ENCODE data around the gene KHK.
A peak's percentile ranks its signal among the peaks of the same experiment; 100 is the strongest.
"Not testable (repeated sequence)": the region's sequence is repeated elsewhere in the genome, so short reads cannot be mapped to it uniquely, and the experiment has no call there.

KHK gene

DNA sequence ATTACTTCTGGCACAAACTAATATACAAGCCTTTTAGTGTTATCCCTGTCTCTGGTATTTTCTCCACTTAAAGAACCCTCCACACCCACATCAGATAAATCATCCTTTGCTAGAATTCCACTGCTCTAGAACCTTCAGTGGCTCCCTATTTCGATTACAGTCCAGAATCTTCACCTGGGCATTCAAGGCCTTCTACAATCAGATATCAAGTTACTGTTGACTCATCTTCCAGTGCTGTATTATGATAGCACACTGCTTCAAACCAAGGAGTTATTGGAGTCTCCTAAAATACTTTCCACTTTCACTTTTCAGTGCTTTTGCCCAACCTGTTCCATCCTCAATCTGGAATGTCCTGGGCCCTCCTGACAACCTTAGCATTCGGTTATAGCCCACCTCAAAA lies 28.9 kb downstream of the KHK start:
- DNase-seq (ENCODE audit: low read depth): no peak
- TF ChIP-seq, protein P1, sequence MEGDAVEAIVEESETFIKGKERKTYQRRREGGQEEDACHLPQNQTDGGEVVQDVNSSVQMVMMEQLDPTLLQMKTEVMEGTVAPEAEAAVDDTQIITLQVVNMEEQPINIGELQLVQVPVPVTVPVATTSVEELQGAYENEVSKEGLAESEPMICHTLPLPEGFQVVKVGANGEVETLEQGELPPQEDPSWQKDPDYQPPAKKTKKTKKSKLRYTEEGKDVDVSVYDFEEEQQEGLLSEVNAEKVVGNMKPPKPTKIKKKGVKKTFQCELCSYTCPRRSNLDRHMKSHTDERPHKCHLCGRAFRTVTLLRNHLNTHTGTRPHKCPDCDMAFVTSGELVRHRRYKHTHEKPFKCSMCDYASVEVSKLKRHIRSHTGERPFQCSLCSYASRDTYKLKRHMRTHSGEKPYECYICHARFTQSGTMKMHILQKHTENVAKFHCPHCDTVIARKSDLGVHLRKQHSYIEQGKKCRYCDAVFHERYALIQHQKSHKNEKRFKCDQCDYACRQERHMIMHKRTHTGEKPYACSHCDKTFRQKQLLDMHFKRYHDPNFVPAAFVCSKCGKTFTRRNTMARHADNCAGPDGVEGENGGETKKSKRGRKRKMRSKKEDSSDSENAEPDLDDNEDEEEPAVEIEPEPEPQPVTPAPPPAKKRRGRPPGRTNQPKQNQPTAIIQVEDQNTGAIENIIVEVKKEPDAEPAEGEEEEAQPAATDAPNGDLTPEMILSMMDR (IDR thresholded peaks at IDR 0.05; ENCODE audit: insufficient read depth, low read depth, low read length, missing control alignments): no peak
- H3K4me3 ChIP-seq (ENCODE audit: low read depth, low read length): no peak overlapping the region

DNA sequence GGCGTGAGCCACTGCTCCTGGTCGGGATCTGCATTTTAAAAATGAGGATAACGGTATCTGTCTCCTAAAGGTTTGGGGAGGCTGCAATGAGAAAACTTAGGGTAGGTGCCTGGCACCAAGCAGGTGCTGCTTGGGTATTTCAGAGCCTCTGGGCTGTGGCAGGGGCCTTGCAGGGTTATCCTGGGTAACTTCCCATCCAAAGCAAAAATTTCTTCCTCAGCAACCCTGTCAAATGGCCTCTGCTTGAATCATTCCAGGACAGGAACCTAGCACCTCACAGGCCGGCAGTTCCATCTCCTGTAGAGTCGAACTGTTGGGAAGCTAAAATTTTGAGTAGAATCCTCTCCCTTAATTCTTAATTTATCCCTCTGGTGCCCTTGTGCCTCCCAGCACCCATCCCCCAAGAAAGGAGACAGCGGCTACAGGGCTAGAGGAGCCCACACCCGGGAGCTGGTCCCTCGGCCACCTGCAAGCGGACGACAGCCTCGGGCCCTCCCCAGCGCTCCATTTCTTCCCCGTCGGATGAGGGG lies 31.5 kb downstream of the KHK start:
- TF ChIP-seq, protein P1 (IDR thresholded peaks at IDR 0.05; ENCODE audit: insufficient read depth, low read depth, low read length, missing control alignments): no peak
- peak overlapping the region; percentile 42 for H3K4me3 ChIP-seq (ENCODE audit: low read depth, low read length)
- DNase-seq (ENCODE audit: low read depth): no peak

DNA sequence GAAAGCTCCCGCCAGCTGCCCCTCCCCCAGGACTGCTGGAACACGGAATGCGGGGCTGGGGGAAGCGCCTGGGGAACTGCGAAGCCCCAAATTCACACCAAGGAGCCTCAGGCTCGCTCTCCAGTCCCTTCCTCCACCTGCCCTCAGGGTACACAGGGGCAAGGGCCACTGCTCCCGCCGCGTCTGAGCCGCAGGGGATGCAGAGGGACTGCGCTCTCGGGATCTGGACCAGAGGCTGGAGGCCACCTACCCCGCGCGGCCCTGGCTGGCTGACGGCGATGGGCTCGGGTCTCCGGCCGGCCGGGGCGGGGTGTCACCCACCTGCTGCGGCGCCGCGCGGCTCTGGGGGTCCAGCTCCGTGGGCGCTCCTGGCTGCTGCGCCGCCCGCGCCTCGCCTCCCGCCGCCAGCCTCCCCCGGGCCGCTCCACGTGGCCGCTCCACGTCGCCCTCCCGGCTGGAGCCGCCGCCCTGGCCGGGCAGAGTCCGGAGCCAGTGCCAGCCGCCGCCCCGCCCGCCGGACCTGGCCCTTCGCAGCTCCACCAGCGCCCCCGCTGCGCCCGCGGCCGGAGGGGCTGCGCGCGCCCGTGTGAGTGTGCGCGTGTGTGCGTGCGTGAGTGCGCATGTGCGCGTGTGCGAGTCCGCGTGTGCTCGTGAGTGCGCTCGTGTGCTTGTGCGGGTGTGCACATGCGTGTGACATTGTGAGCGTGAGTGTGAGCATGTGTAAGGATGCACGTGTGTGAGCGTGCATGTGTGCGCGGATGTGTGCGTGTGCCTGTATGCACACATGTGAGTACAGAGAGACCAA lies 32.2 kb downstream of the KHK start, which contains the start of gene CGREF1:
TSS of gene CGREF1 (minus strand) at position 604 of the 805 bp plus-strand sequence. CDS start 14,762 bp downstream, outside the sequence.
- TF ChIP-seq, protein P1 (IDR thresholded peaks at IDR 0.05; ENCODE audit: insufficient read depth, low read depth, low read length, missing control alignments): no peak
- peak; percentile 34 for DNase-seq (ENCODE audit: low read depth)
- H3K4me3 ChIP-seq (ENCODE audit: low read depth, low read length): peak within 1 kb of the TSS; percentile 44

DNA sequence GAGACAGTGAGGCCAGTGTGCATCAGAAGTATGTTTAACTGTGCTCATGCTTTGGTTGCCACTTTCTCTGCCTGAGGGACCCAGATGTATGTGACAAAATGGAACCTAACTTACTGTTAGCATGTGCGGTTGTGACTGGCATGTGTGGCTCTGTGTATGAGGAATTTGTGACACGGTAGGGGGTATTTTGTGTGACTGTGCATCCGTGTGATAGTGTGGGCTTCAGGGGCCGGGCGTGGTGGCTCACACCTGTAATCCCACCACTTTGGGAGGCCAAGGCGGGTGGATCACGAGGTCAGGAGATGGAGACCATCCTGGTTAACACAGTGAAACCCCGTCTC lies 32.7 kb downstream of the KHK start:
- peak overlapping the region; percentile 44 for H3K4me3 ChIP-seq (ENCODE audit: low read depth, low read length)
- DNase-seq (ENCODE audit: low read depth): not testable (repeated sequence)

DNA sequence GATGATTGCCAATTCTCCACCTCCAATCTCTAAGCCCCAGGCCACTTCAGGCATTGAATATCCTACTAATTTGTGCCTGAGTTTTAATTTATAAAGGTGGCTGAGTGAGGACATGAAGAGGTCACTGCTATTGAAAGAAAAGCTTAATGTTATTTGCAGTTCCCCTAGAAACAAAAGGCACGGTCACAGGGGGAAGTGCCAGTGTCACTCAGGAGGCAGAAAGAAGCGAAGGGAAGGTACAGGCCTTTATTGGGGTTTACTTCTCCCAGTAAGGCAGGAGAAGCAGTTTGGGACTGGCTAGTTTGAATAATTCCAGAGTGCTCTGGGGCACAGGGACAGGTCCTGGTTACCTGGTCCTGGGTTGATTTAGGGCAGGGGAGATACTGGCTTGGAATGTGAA lies 35.3 kb downstream of the KHK start:
- DNase-seq (ENCODE audit: low read depth): no peak
- no peak overlapping the region for H3K4me3 ChIP-seq (ENCODE audit: low read depth, low read length)
- TF ChIP-seq, protein P1 (IDR thresholded peaks at IDR 0.05; ENCODE audit: insufficient read depth, low read depth, low read length, missing control alignments): no peak

DNA sequence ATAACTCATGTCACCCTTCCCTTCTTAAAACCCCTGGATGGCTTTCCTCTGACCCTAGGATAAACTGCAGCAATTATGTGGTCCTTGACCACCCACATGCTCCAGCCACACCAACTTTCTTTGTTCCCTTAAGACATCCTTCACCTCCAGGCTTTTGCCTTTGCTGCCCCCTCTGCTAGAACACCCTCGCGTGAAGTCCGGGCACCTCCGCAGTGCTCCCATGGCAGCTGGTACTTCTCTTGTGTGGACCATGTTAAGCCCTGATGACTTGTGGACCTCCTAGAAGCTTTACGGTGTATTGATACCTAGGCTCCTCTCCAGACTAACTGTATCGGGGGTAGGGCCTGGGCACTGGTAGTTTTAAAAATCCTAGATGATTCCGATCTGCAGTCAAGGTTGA lies 36.2 kb downstream of the KHK start:
- DNase-seq (ENCODE audit: low read depth): no peak
- H3K4me3 ChIP-seq (ENCODE audit: low read depth, low read length): no peak overlapping the region
- TF ChIP-seq, protein P1 (IDR thresholded peaks at IDR 0.05; ENCODE audit: insufficient read depth, low read depth, low read length, missing control alignments): no peak

DNA sequence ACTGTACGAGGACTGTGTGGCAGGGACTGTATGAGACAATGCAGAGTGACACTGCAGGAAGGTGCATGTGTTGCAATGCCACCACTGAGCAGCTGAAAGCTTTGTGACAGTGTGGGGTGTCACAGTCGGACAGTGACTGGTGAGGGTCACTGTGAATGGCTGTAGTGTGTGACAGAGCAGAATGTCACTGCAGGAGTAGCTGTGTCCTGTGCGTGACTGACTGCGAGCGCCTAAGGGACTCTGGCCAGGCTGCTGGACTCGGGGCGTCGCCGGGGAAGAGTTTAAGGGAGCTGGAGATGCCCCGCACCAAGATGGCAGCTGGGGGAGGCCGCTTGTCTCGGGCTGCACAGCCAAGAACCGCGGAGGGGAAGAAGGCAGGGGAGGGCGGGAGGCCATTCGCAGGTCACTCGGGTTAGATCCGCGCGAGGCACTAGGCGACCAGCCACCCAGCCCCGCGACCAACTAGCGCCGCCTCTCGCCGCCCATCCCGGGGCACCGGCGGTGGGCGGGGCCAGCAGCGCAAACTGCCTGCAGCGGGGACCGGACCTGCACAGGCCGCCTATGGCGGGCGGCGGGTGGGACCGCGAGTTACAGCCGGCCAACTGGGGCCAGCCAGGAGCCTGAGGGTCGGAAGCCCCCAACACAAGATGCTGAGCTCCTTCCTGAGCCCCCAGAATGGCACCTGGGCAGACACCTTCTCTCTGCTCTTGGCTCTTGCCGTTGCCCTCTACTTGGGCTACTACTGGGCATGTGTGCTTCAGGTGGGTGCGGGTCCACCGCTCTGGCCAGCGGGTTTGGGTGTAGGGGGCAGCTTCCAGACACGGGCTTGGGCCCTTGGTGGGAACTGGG lies 37.0 kb downstream of the KHK start, which contains the start of gene ABHD1:
TSS of gene ABHD1 (plus strand) at position 514 of the 849 bp plus-strand sequence. CDS start at position 648, 134 bp downstream.
- TF ChIP-seq, protein P1 (IDR thresholded peaks at IDR 0.05; ENCODE audit: insufficient read depth, low read depth, low read length, missing control alignments): no peak
- peak; percentile 38 for DNase-seq (ENCODE audit: low read depth)
- H3K4me3 ChIP-seq (ENCODE audit: low read depth, low read length): peak within 1 kb of the TSS; percentile 57
